ENCODE measurements around the gene RANBP9. TPM values are rescaled to one million over a fixed set of nuclear protein-coding genes. Genes with fewer than 3 reads are reported as not detected.

Gene RANBP9
- total and polyA plus RNA-seq, 2 experiments from 2014 or later = 12.1 to 31.8 TPM

- H4K20me1 ChIP-seq (replicated peaks; ENCODE audit: insufficient read depth) = no peaks in the 10 kb centered on the region
- H3K4me1 Mint-ChIP-seq = peaks cover 45% of the 10 kb centered on the region
Measured at GRCh38 chr6:13671548-13672127, 40.0 kb downstream of the RANBP9 start.

More at GRCh38 chr6:13671548-13672127, 40.0 kb downstream of the RANBP9 start:
- ATAC-seq = no peak
- no peak for DNase-seq (ENCODE audit: low spot score)
- H3K4me2 ChIP-seq = no peak overlapping the region
- no peaks in the 10 kb centered on the region for H3K27me3 ChIP-seq (ENCODE audit: insufficient read depth)
- Mint-ChIP-seq H3K27ac (peak overlapping the region; percentile 74; the same call in 1 of the 2 replicates), H3K27me3 (ENCODE audit: insufficient read depth, low read depth, poor library complexity) (peaks cover 4% of the 10 kb centered on the region), H3K4me3 (no peak overlapping the region), H3K36me3 (ENCODE audit: low read depth) (peaks cover 4% of the 10 kb centered on the region; the same call in 2 of the 3 replicates), H3K9me3 (0 out of 3 replicates have a peak, but pooled peaks cover under 1% of the 10 kb centered on the region)
- no peak for TF ChIP-seq NANOG (IDR thresholded peaks at IDR 0.05; ENCODE audit: borderline replicate concordance)
- TF ChIP-seq CREB1 (CRISPR knock-in tag; IDR thresholded peaks at IDR 0.05; ENCODE audit: low read depth) = no peak
- no peak for TF ChIP-seq ZNF114 (CRISPR knock-in tag; IDR thresholded peaks at IDR 0.05)
- TF ChIP-seq POLR2AphosphoS5 (IDR thresholded peaks at IDR 0.05; ENCODE audit: low read depth) = no peak
- TF ChIP-seq EZH2phosphoT487 (IDR thresholded peaks at IDR 0.05; ENCODE audit: unreplicated experiment) = no peak
- TF ChIP-seq CTCF (conservative IDR thresholded peaks at IDR 0.05; ENCODE audit: low read depth in 2 of 2) = no peak
- no peak for TF ChIP-seq ZNF331 (CRISPR knock-in tag; IDR thresholded peaks at IDR 0.05; ENCODE audit: low read depth)
- TF ChIP-seq REST (IDR thresholded peaks at IDR 0.05; ENCODE audit: unreplicated experiment) = no peak
- no peak for TF ChIP-seq JUNB (IDR thresholded peaks at IDR 0.05; ENCODE audit: unreplicated experiment)
- TF ChIP-seq EZH2 (IDR thresholded peaks at IDR 0.05; ENCODE audit: low read depth, unreplicated experiment) = no peak
- TF ChIP-seq ETS1 (IDR thresholded peaks at IDR 0.05) = no peak
- no peak for TF ChIP-seq STAT1 (IDR thresholded peaks at IDR 0.05; ENCODE audit: unreplicated experiment)
- TF ChIP-seq ZNF462 (CRISPR knock-in tag; IDR thresholded peaks at IDR 0.05) = no peak
- H3K79me2 ChIP-seq (replicated peaks; ENCODE audit: insufficient read depth) = peaks cover 100% of the 10 kb centered on the region
- no peak overlapping the region for H3K4me3 ChIP-seq
- peaks cover 15% of the 10 kb centered on the region for H3K4me1 ChIP-seq (ENCODE audit: insufficient read depth)
- no peaks in the 10 kb centered on the region for H3K36me3 ChIP-seq (ENCODE audit: insufficient read depth)
- H3F3A ChIP-seq (replicated peaks; ENCODE audit: low read depth) = no peaks in the 10 kb centered on the region
- no peaks in the 10 kb centered on the region for H3K9me2 ChIP-seq (ENCODE audit: insufficient read depth)
- no peak overlapping the region for H2AFZ ChIP-seq
- no peak overlapping the region for H3K27ac ChIP-seq (ENCODE audit: low read depth)
